Measurements from ENCODE around the gene UEVLD. TPM values are rescaled to one million over a fixed set of nuclear protein-coding genes. Genes with fewer than 3 reads are reported as not detected.

The UEVLD gene
- total and polyA plus RNA-seq, 2 donors (not counting 1 experiment from before 2014, with no cell fraction given), result 25.9 to 29.0 TPM

DNA sequence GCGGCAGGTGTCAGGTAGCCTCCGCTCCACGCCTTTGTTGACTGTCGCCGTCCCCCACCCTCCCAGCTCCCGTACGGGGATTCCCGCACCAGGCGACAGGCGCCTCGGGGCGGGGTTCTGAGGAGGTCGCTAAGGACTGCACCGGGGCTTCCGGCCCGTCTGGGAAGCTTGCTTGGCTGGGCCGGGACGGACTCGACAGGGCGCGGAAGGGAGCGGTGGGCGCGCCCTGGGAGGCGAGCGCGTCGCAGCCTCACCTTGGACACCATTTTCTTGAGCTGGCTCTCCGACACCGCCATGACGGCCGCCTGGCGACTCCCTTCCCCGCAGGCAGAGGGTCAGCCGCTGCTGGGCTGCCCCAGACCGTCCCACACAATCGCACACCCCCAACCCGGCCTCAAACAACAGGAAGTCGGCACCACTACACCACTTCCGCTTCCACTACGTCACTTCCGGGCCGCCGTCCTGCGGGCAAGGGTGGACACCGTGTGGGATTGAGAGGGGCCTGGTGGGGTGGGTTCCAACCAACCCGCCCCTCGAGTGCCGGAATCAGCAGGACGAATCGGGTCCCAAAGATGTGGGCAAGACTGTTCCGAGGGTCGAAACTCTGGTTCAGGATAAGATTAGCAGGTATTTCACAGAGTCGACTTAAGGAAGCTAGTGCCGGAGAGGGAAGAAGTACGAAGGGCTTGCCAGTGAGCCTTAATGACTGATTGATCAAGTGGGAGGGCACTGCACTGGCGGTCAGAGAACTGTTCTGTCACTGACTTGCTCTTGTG lies 61.8 kb downstream of the UEVLD start, which contains the start of gene TSG101:
Gene TSG101, minus strand, starts transcription at position 422 of the 776 bp plus-strand sequence. Its CDS starts 126 bp downstream, at position 296.
- peak within 1 kb of the TSS; percentile 97 for H3K9ac ChIP-seq (ENCODE audit: insufficient read depth, low read length)
- H3K27me3 ChIP-seq (ENCODE audit: control insufficient read depth, insufficient read depth, low read length), result no peaks in the 10 kb centered on the region
- H3K9me3 ChIP-seq (ENCODE audit: control insufficient read depth, insufficient read depth, low read depth, low read length), result no peaks in the 10 kb centered on the region
- H3K4me3 ChIP-seq (replicated peaks in 1 of 4; ENCODE audit: control extremely low read depth in 1 of 4, insufficient read depth in 1 of 4, low read depth in 3 of 4, low read length in 4 of 4), result peak within 1 kb of the TSS; percentile 77 to 99 (median 90)
- peak within 1 kb of the TSS; percentile 97 for H3K27ac ChIP-seq (ENCODE audit: insufficient read depth, low read length)
- peak; percentile 93 to 94 for DNase-seq (ENCODE audit: low read depth in 2 of 2)
- TF ChIP-seq, protein P1, sequence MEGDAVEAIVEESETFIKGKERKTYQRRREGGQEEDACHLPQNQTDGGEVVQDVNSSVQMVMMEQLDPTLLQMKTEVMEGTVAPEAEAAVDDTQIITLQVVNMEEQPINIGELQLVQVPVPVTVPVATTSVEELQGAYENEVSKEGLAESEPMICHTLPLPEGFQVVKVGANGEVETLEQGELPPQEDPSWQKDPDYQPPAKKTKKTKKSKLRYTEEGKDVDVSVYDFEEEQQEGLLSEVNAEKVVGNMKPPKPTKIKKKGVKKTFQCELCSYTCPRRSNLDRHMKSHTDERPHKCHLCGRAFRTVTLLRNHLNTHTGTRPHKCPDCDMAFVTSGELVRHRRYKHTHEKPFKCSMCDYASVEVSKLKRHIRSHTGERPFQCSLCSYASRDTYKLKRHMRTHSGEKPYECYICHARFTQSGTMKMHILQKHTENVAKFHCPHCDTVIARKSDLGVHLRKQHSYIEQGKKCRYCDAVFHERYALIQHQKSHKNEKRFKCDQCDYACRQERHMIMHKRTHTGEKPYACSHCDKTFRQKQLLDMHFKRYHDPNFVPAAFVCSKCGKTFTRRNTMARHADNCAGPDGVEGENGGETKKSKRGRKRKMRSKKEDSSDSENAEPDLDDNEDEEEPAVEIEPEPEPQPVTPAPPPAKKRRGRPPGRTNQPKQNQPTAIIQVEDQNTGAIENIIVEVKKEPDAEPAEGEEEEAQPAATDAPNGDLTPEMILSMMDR (conservative IDR thresholded peaks at IDR 0.05 in 1 of 2, IDR thresholded peaks at IDR 0.05 in 1 of 2; ENCODE audit: low read depth in 1 of 2, low read length in 2 of 2), result no peak
- TF ChIP-seq EZH2 (IDR thresholded peaks at IDR 0.05; ENCODE audit: low read length, missing control alignments), result no peak
- no peaks in the 10 kb centered on the region for H4K20me1 ChIP-seq (ENCODE audit: control insufficient read depth, extremely low read depth, insufficient read depth, low read length)
- H3K36me3 ChIP-seq (ENCODE audit: control insufficient read depth, insufficient read depth, low read length), result peaks cover 1% of the 10 kb centered on the region
- peak within 1 kb of the TSS; percentile 90 for H2AFZ ChIP-seq (ENCODE audit: low read length)
- H3K4me1 ChIP-seq (ENCODE audit: control insufficient read depth, extremely low read depth, insufficient read depth, low read length), result no peaks in the 10 kb centered on the region
- peak within 1 kb of the TSS; percentile 95 for H3K4me2 ChIP-seq (ENCODE audit: extremely low read depth, insufficient read depth, low read length)
- peaks cover 51% of the 10 kb centered on the region for H3K79me2 ChIP-seq (ENCODE audit: control insufficient read depth, insufficient read depth, low read length)

GRCh38 chr11:18526130-18526520 lies 62.4 kb downstream of the UEVLD start:
- no peaks in the 10 kb centered on the region for H4K20me1 ChIP-seq (ENCODE audit: control insufficient read depth, extremely low read depth, insufficient read depth, low read length)
- peak overlapping the region; percentile 97 for H3K9ac ChIP-seq (ENCODE audit: insufficient read depth, low read length)
- TF ChIP-seq, protein P1 (conservative IDR thresholded peaks at IDR 0.05 in 1 of 2, IDR thresholded peaks at IDR 0.05 in 1 of 2; ENCODE audit: low read depth in 1 of 2, low read length in 2 of 2), result no peak
- no peak for TF ChIP-seq EZH2 (IDR thresholded peaks at IDR 0.05; ENCODE audit: low read length, missing control alignments)
- peak overlapping the region; percentile 97 for H3K27ac ChIP-seq (ENCODE audit: insufficient read depth, low read length)
- peak overlapping the region; percentile 90 for H2AFZ ChIP-seq (ENCODE audit: low read length)
- peak overlapping the region; percentile 69 for H3K4me2 ChIP-seq (ENCODE audit: extremely low read depth, insufficient read depth, low read length)
- H3K9me3 ChIP-seq (ENCODE audit: control insufficient read depth, insufficient read depth, low read depth, low read length), result no peaks in the 10 kb centered on the region
- H3K27me3 ChIP-seq (ENCODE audit: control insufficient read depth, insufficient read depth, low read length), result no peaks in the 10 kb centered on the region
- H3K4me1 ChIP-seq (ENCODE audit: control insufficient read depth, extremely low read depth, insufficient read depth, low read length), result no peaks in the 10 kb centered on the region
- H3K79me2 ChIP-seq (ENCODE audit: control insufficient read depth, insufficient read depth, low read length), result peaks cover 55% of the 10 kb centered on the region
- no peak for DNase-seq (ENCODE audit: low read depth in 2 of 2)
- peak overlapping the region; percentile 77 to 99 (median 90) for H3K4me3 ChIP-seq (replicated peaks in 1 of 4; ENCODE audit: control extremely low read depth in 1 of 4, insufficient read depth in 1 of 4, low read depth in 3 of 4, low read length in 4 of 4)
- H3K36me3 ChIP-seq (ENCODE audit: control insufficient read depth, insufficient read depth, low read length), result peaks cover 1% of the 10 kb centered on the region

DNA sequence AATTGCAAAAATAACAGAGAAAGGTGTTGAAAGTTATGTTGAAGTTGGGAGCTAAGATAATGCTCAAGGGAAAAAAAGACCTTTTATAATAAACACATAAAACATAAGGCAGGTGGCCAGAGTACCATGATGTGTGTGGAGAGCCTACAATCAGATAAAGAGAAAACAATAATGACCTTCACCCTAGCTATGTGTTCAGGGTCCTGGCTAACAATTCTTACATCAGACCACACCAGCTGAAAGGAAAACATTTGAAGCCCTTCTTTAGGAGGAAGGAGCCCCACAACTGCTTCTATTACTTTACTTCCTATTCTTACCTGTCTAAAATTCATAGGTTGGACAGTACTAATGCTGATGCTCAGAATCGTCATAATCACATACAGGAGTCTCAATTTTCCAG lies 64.3 kb downstream of the UEVLD start:
- Histone ChIP-seq H3K4me1 (ENCODE audit: control insufficient read depth, extremely low read depth, insufficient read depth, low read length) (no peaks in the 10 kb centered on the region), H3K9ac (ENCODE audit: insufficient read depth, low read length) (no peak overlapping the region), H4K20me1 (ENCODE audit: control insufficient read depth, extremely low read depth, insufficient read depth, low read length) (no peaks in the 10 kb centered on the region), H3K27me3 (ENCODE audit: control insufficient read depth, insufficient read depth, low read length) (no peaks in the 10 kb centered on the region), H3K4me2 (ENCODE audit: extremely low read depth, insufficient read depth, low read length) (no peak overlapping the region), H3K36me3 (ENCODE audit: control insufficient read depth, insufficient read depth, low read length) (peaks cover 1% of the 10 kb centered on the region), H2AFZ (ENCODE audit: low read length) (no peak overlapping the region), H3K4me3 (replicated peaks in 1 of 4; ENCODE audit: control extremely low read depth in 1 of 4, insufficient read depth in 1 of 4, low read depth in 3 of 4, low read length in 4 of 4) (no peak overlapping the region), H3K79me2 (ENCODE audit: control insufficient read depth, insufficient read depth, low read length) (peaks cover 58% of the 10 kb centered on the region), H3K27ac (ENCODE audit: insufficient read depth, low read length) (no peak overlapping the region), H3K9me3 (ENCODE audit: control insufficient read depth, insufficient read depth, low read depth, low read length) (no peaks in the 10 kb centered on the region)
- DNase-seq (ENCODE audit: low read depth in 2 of 2), result no peak
- TF ChIP-seq EZH2 (IDR thresholded peaks at IDR 0.05; ENCODE audit: low read length, missing control alignments), result no peak
- TF ChIP-seq, protein P1 (conservative IDR thresholded peaks at IDR 0.05 in 1 of 2, IDR thresholded peaks at IDR 0.05 in 1 of 2; ENCODE audit: low read depth in 1 of 2, low read length in 2 of 2), result no peak
